Kidney tubule cell (primary cell): ENCODE data around the gene DNAJC24.

Experiments used
- DNase-seq: peaks from one replicate; pipeline ENCODE4 v3.0.0-alpha.2; 2018; ENCODE audit warnings: low spot score

DNAJC24 gene

GRCh38 chr11:31415435-31415834, 45.8 kb downstream of the DNAJC24 start:
- no peak for DNase-seq

- DNase-seq = no peak
These were observed 47.7 kb downstream of the DNAJC24 start for GRCh38 chr11:31417357-31417756.

- no peak for DNase-seq
These were observed 48.2 kb downstream of the DNAJC24 start for GRCh38 chr11:31417816-31418215.

- DNase-seq = no peak
These were observed 49.5 kb downstream of the DNAJC24 start for GRCh38 chr11:31419138-31419537.

GRCh38 chr11:31419669-31420068, 50.0 kb downstream of the DNAJC24 start:
- DNase-seq = no peak

GRCh38 chr11:31421820-31422219, 52.2 kb downstream of the DNAJC24 start:
- DNase-seq = no peak

- no peak for DNase-seq
These were observed 53.0 kb downstream of the DNAJC24 start for GRCh38 chr11:31422703-31423102.

- DNase-seq = no peak
These were observed 55.0 kb downstream of the DNAJC24 start for GRCh38 chr11:31424652-31425051.

- DNase-seq = no peak
These were observed 64.2 kb downstream of the DNAJC24 start for GRCh38 chr11:31433851-31434250.

GRCh38 chr11:31437742-31438435, 68.2 kb downstream of the DNAJC24 start:
- peak; percentile 30 for DNase-seq

- no peak for DNase-seq
These were observed 71.6 kb downstream of the DNAJC24 start for GRCh38 chr11:31441296-31441695.

- DNase-seq = no peak
These were observed 72.4 kb downstream of the DNAJC24 start for GRCh38 chr11:31442086-31442485.

GRCh38 chr11:31443802-31444201, 74.1 kb downstream of the DNAJC24 start:
- DNase-seq = no peak

GRCh38 chr11:31445621-31446020, 76.0 kb downstream of the DNAJC24 start:
- peak; percentile 65 for DNase-seq

- no peak for DNase-seq
These were observed 79.4 kb downstream of the DNAJC24 start for GRCh38 chr11:31449040-31449439.

GRCh38 chr11:31450841-31451240, 81.2 kb downstream of the DNAJC24 start:
- no peak for DNase-seq

- DNase-seq = no peak
These were observed 85.5 kb downstream of the DNAJC24 start for GRCh38 chr11:31455177-31455576.

GRCh38 chr11:31464436-31464835, 94.8 kb downstream of the DNAJC24 start:
- DNase-seq = no peak

GRCh38 chr11:31474083-31474482, 104.4 kb downstream of the DNAJC24 start:
- no peak for DNase-seq

- no peak for DNase-seq
These were observed 108.0 kb downstream of the DNAJC24 start for GRCh38 chr11:31477528-31478222.

- DNase-seq = no peak
These were observed 108.5 kb downstream of the DNAJC24 start for GRCh38 chr11:31478223-31478590.

GRCh38 chr11:31479066-31479465, 109.4 kb downstream of the DNAJC24 start:
- DNase-seq = no peak

GRCh38 chr11:31480930-31481329, 111.3 kb downstream of the DNAJC24 start:
- no peak for DNase-seq
